ENCODE results near the gene POMC.

GRCh38 chr2:25188405-25188804 is 20.0 kb upstream of the POMC start:
- TF ChIP-seq POLR2AphosphoS5 (IDR thresholded peaks at IDR 0.05) (no peak), POLR2A (IDR thresholded peaks at IDR 0.05) (no peak)
- TF ChIP-seq, protein P1, sequence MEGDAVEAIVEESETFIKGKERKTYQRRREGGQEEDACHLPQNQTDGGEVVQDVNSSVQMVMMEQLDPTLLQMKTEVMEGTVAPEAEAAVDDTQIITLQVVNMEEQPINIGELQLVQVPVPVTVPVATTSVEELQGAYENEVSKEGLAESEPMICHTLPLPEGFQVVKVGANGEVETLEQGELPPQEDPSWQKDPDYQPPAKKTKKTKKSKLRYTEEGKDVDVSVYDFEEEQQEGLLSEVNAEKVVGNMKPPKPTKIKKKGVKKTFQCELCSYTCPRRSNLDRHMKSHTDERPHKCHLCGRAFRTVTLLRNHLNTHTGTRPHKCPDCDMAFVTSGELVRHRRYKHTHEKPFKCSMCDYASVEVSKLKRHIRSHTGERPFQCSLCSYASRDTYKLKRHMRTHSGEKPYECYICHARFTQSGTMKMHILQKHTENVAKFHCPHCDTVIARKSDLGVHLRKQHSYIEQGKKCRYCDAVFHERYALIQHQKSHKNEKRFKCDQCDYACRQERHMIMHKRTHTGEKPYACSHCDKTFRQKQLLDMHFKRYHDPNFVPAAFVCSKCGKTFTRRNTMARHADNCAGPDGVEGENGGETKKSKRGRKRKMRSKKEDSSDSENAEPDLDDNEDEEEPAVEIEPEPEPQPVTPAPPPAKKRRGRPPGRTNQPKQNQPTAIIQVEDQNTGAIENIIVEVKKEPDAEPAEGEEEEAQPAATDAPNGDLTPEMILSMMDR (IDR thresholded peaks at IDR 0.05 in 8 of 11, conservative IDR thresholded peaks at IDR 0.05 in 3 of 11): no peak
